Heart right ventricle (tissue), 16 donors: ENCODE results near the gene LAMC3. TPM values are rescaled to one million over a fixed set of nuclear protein-coding genes. Genes with fewer than 3 reads are reported as not detected.

Experiments
- ATAC-seq, 8 donors: fragments of 200-7000 bp; cut with Tn5 transposase; one replicate each; pipeline ENCODE4 v1.9.1; 2020; ENCODE audit warnings: mild to moderate bottlenecking in 8 of 8, moderate library complexity in 8 of 8, moderate number of reproducible peaks in 1 of 8
- DNase-seq, 2 donors: peaks; one replicate each; pipeline ENCODE4 v3.0.0-alpha.2; 2020
- H3K27ac ChIP-seq, 10 donors: fragments of 200-600 bp; sonication (generic) in 2 of 10; one replicate each; pipeline versions ENCODE4 v1.5.0 to v1.8.0; 2020 to 2022; ENCODE audit warnings: mild to moderate bottlenecking in 3 of 10
- H3K27me3 ChIP-seq, 7 donors: fragments of 200-600 bp; one replicate each; pipeline ENCODE4 v1.8.0; 2021 to 2022; ENCODE audit warnings: mild to moderate bottlenecking in 2 of 7
- H3K36me3 ChIP-seq, 9 donors: fragments of 200-600 bp; sonication (generic) in 1 of 9; one replicate each; pipeline versions ENCODE4 v1.5.0 to v1.8.0; 2020 to 2022; ENCODE audit warnings: mild to moderate bottlenecking in 2 of 9
- H3K4me1 ChIP-seq, 9 donors: fragments of 200-600 bp; sonication (generic) in 1 of 9; one replicate each; pipeline versions ENCODE4 v1.5.0 to v1.8.0; 2020 to 2022; ENCODE audit warnings: mild to moderate bottlenecking in 4 of 9
- H3K4me3 ChIP-seq, 10 donors: fragments of 200-600 bp; sonication (generic) in 2 of 10; one replicate each; pipeline versions ENCODE4 v1.5.0 to v1.8.0; 2020 to 2022; ENCODE audit warnings: mild to moderate bottlenecking in 7 of 10, moderate library complexity in 2 of 10
- H3K9me3 ChIP-seq, 11 donors: fragments of 200-600 bp in 10 of 11; sonication (generic) in 2 of 11; one replicate each; pipeline versions ENCODE4 v1.5.0 to v1.8.0; 2013 to 2022; ENCODE audit warnings: mild to moderate bottlenecking in 2 of 11, control low read depth in 1 of 11, moderate library complexity in 1 of 11
- CTCF ChIP-seq, 9 donors: fragments of 200-600 bp; sonication (generic) in 2 of 9; IDR thresholded peaks; one replicate each; pipeline versions ENCODE4 v1.5.0 to v1.8.0; 2021 to 2022; ENCODE audit warnings: antibody characterized with exemption in 9 of 9, mild to moderate bottlenecking in 5 of 9, moderate library complexity in 1 of 9
- WGBS, 2 donors: extraction: QIAGEN DNeasy Blood & Tissue Kit; methylation state at CpG; one replicate each; pipeline ENCODE4 v1.1.7; 2013; ENCODE audit warnings: inconsistent platforms in 1 of 2; 5-methylcytosine and 5-hydroxymethylcytosine counted together
- intact Hi-C, 10 donors: fragments of 100-400 bp; cut with DNase I; formaldehyde crosslinking; loops; one replicate each; pipeline versions ENCODE4 v1.11.1 to v1.14.2; 2022
- polyA plus RNA-seq, 2 donors: library from polyadenylated mRNA; stranded (reverse); fragments of 200-250 nt; gene quantifications; one replicate each; pipeline ENCODE4 v1.2.3, GENCODE V29; 2013
- total RNA-seq, 10 donors: library from RNA; stranded (reverse); fragmentation: NEBNext Ultra II Directional in 3 of 10; extraction: Animal tissue kit (Norgen Biotek cat#: 25700) in 3 of 10; gene quantifications; one replicate each; pipeline versions ENCODE4 v1.2.1 to v1.2.4, GENCODE V29; 2021 to 2023
- donor health status: Arrhythmogenic right ventricular cardiomyopathy.
- donor health status: ischemic (EF 13 %, LVEDD 7.1; RV severe dilation, severe dysfunction).
- donor health status: healthy with polysubstance abuse.
- donor health status: DM: no; HTN: yes; CAD: no.
- donor health status: DM: no; HTN: no; CAD: no.
- donor health status: ischemic (EF 25% LVEDD 6.9; RV normal size, moderate dysfunction).
- donor health status: ischemic (EF 25% LVEDD 5.7; RV mildly dilated, moderate dysfunction).
- donor health status: healthy.
- donor health status: DM: yes; HTN: yes; CAD: no.
- donor health status: Ischemic cardiomyopathy.
- donor health status: ischemic (EF 35%, LVEDD 5.7; RV mildly dilated, moderate dysfunction).
- donor health status: nonischemic (EF 11% LVEDD 7.7; RV severe dilation, severe dysfunction).
- donor health status: DM: yes; HTN: yes; CAD: no.
- donor health status: PGD.
- donor health status: ischemic (EF 29% LVEDD 5.4; RV normal size, mild dysfunction).
- donor health status: nonischemic (EF 23%, LVEDD 6.1; RV moderate dilation, normal function).

Gene LAMC3
- total and polyA plus RNA-seq, 12 donors = 0.07 to 5.4 (median 0.30) TPM; not detected in 1

- 53 to 63% methylated on average over 14 of the region's 14 CpGs for WGBS, 2 donors
- ATAC-seq (peak in 6 of 8 donors; percentile 30 to 85 (median 44)), DNase-seq (no peak)
- intact Hi-C loops = loop anchor here in 1 of 10 donors (5.0 kb wide), 1 partner anchor 269 kb away; no protein-coding TSS in a partner anchor
- H3K4me1 ChIP-seq = peaks cover 0 to 10% (median 0%) of the 10 kb centered on the region in 9 donors
- TF ChIP-seq CTCF (IDR thresholded peaks at IDR 0.05) = no peak
- no peak overlapping the region for H3K4me3 ChIP-seq
- no peaks in the 10 kb centered on the region for H3K36me3 ChIP-seq
- no peak overlapping the region for H3K27ac ChIP-seq
- H3K27me3 ChIP-seq = no peaks in the 10 kb centered on the region
- H3K9me3 ChIP-seq = no peaks in the 10 kb centered on the region
These were observed 59.3 kb downstream of the LAMC3 start for GRCh38 chr9:131068076-131068816.

DNA sequence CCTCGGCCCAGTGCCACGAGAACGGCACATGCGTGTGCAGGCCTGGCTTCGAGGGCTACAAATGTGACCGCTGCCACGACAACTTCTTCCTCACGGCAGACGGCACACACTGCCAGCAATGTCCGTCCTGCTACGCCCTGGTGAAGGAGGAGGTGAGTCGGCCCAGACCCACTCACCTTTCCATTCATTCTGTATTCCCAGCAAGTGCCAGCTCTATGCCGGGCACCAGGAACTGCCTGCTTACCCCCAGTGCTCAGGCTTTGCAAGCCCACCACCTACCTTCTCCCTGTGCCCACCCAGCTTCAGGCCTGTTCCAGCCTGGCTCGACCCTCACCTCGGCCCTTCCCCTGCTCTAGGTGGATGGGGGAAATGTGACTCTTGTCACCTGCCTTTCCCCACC lies 60.7 kb downstream of the LAMC3 start:
- intact Hi-C loops = loop anchor here in 1 of 10 donors (5.0 kb wide), 1 partner anchor 268 kb away; no protein-coding TSS in a partner anchor
- Histone ChIP-seq H3K36me3 (no peaks in the 10 kb centered on the region), H3K9me3 (no peaks in the 10 kb centered on the region), H3K27ac (no peak overlapping the region), H3K27me3 (no peaks in the 10 kb centered on the region), H3K4me1 (peaks cover 0 to 10% (median 0%) of the 10 kb centered on the region in 9 donors), H3K4me3 (no peak overlapping the region)
- DNase-seq = no peak
- 92 to 96% methylated on average over 15 of the region's 15 CpGs for whole genome bisulfite sequencing, 2 donors
- no peak for ATAC-seq
- TF ChIP-seq CTCF (IDR thresholded peaks at IDR 0.05) = no peak

GRCh38 chr9:131072107-131072870 lies 63.3 kb downstream of the LAMC3 start:
- WGBS, 2 donors = 86 to 90% methylated on average over 16 of the region's 16 CpGs
- no peak for TF ChIP-seq CTCF (IDR thresholded peaks at IDR 0.05)
- no peaks in the 10 kb centered on the region for H3K9me3 ChIP-seq
- ATAC-seq (no peak), DNase-seq (no peak)
- peaks cover 0 to 10% (median 0%) of the 10 kb centered on the region in 9 donors for H3K4me1 ChIP-seq
- H3K27me3 ChIP-seq = no peaks in the 10 kb centered on the region
- H3K36me3 ChIP-seq = no peaks in the 10 kb centered on the region
- H3K27ac ChIP-seq = no peak overlapping the region
- no peak overlapping the region for H3K4me3 ChIP-seq
- intact Hi-C loops = no loop called here

GRCh38 chr9:131072871-131073237 lies 63.9 kb downstream of the LAMC3 start:
- intact Hi-C loops = no loop called here
- no peak overlapping the region for H3K4me3 ChIP-seq
- no peaks in the 10 kb centered on the region for H3K9me3 ChIP-seq
- WGBS, 2 donors = 88 to 91% methylated on average over 9 of the region's 9 CpGs
- no peak for TF ChIP-seq CTCF (IDR thresholded peaks at IDR 0.05)
- H3K27me3 ChIP-seq = no peaks in the 10 kb centered on the region
- no peak for ATAC-seq
- DNase-seq = no peak
- no peaks in the 10 kb centered on the region for H3K36me3 ChIP-seq
- peaks cover 0 to 10% (median 0%) of the 10 kb centered on the region in 9 donors for H3K4me1 ChIP-seq
- H3K27ac ChIP-seq = no peak overlapping the region
